ENCODE results near the gene SLFN11. TPM values are rescaled to one million over a fixed set of nuclear protein-coding genes. Genes with fewer than 3 reads are reported as not detected.
"Not testable (repeated sequence)": the region's sequence is repeated elsewhere in the genome, so short reads cannot be mapped to it uniquely, and the experiment has no call there.

SLFN11 gene, protein sequence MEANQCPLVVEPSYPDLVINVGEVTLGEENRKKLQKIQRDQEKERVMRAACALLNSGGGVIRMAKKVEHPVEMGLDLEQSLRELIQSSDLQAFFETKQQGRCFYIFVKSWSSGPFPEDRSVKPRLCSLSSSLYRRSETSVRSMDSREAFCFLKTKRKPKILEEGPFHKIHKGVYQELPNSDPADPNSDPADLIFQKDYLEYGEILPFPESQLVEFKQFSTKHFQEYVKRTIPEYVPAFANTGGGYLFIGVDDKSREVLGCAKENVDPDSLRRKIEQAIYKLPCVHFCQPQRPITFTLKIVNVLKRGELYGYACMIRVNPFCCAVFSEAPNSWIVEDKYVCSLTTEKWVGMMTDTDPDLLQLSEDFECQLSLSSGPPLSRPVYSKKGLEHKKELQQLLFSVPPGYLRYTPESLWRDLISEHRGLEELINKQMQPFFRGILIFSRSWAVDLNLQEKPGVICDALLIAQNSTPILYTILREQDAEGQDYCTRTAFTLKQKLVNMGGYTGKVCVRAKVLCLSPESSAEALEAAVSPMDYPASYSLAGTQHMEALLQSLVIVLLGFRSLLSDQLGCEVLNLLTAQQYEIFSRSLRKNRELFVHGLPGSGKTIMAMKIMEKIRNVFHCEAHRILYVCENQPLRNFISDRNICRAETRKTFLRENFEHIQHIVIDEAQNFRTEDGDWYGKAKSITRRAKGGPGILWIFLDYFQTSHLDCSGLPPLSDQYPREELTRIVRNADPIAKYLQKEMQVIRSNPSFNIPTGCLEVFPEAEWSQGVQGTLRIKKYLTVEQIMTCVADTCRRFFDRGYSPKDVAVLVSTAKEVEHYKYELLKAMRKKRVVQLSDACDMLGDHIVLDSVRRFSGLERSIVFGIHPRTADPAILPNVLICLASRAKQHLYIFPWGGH
- 10 to 100 TPM; 19.8 to 20.8 TPM for total RNA-seq

DNA sequence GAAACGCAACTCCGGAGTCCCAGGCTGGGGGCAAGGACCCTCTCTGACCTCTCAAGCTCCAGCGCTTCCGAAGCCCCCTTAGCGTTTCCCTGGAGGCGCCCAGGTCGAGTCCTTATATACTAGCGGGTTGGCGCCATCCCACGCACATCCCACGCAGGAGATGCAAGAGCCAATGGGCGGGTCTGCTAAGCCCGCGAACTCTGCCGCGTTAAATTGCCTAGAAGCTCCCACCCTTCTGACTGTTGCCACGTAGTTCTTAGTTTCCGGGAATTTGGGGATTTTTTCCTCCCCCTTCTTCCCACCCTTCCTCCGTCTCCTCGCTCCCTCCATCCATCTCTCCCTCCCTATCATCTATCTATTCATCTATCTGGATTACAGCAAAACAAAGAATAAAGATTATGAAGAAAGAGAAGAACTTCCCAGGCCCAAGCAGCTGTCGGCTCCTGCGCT, at the start of gene SLFN11:
TSS of gene SLFN11 (minus strand) at position 88 of the 450 bp plus-strand sequence. CDS start 9,814 bp downstream, outside the sequence.
- peaks cover 0 to 23% of the 10 kb centered on the region in 2 donors for H3K4me1 ChIP-seq
- TF ChIP-seq, protein P1, sequence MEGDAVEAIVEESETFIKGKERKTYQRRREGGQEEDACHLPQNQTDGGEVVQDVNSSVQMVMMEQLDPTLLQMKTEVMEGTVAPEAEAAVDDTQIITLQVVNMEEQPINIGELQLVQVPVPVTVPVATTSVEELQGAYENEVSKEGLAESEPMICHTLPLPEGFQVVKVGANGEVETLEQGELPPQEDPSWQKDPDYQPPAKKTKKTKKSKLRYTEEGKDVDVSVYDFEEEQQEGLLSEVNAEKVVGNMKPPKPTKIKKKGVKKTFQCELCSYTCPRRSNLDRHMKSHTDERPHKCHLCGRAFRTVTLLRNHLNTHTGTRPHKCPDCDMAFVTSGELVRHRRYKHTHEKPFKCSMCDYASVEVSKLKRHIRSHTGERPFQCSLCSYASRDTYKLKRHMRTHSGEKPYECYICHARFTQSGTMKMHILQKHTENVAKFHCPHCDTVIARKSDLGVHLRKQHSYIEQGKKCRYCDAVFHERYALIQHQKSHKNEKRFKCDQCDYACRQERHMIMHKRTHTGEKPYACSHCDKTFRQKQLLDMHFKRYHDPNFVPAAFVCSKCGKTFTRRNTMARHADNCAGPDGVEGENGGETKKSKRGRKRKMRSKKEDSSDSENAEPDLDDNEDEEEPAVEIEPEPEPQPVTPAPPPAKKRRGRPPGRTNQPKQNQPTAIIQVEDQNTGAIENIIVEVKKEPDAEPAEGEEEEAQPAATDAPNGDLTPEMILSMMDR (IDR thresholded peaks at IDR 0.05): no peak

DNA sequence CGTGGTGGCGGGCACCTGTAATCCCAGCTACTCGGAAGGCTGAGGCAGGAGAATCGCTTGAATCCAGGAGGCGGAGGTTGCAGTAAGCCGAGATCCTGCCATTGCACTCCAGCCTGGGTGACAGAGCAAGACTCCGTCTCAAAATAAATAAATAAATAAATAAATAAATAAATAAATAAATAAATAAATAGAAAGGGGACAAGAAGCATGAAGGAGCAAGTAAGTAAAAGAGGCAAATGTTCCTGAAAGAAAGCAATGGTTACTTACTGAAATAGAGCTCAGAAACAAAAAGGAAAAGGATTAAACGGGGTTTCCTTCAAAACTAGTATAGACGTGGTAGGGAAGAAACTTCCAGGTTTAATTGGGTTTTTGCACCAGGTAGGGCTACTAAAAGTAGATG, 47.6 kb upstream of the SLFN11 start:
- H3K27ac ChIP-seq; DNase-seq (ENCODE audit: low spot score); H3K4me1 ChIP-seq; H3K27me3 ChIP-seq; H3K36me3 ChIP-seq; H3K9me3 ChIP-seq; H3K4me3 ChIP-seq: not testable (repeated sequence)

More for the DNA sequence above, at the start of gene SLFN11:
- H3K9me3 ChIP-seq: peaks cover 0 to 14% of the 10 kb centered on the region in 2 donors
- DNase-seq (ENCODE audit: low spot score): peak; percentile 98
- H3K4me3 ChIP-seq: peak within 1 kb of the TSS; percentile 67 to 72
- H3K27ac ChIP-seq: peak within 1 kb of the TSS; percentile 92
- H3K36me3 ChIP-seq: no peaks in the 10 kb centered on the region
- H3K27me3 ChIP-seq: no peaks in the 10 kb centered on the region

DNA sequence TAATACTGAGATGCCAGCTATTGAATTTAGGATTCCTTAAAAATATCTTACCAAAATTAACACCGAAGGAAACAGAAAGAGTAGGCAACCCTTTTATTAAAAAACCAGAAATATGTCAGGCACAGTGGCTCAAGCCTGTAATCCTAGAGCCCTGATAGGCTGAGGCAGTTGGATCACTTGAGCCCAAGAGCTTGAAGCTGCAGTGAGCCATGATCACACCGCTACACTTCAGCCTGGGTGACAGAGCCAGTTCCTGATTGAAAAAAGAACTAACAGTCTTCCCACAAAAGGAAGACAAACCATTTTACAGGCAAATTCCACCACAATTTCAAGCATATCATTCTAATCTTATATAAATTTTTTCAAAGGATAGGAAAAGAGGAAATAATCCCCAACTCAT, 43.2 kb upstream of the SLFN11 start:
- TF ChIP-seq, protein P1 (IDR thresholded peaks at IDR 0.05): no peak
- Histone ChIP-seq H3K36me3 (peaks cover 12% of the 10 kb centered on the region), H3K27ac (no peak overlapping the region)

DNA sequence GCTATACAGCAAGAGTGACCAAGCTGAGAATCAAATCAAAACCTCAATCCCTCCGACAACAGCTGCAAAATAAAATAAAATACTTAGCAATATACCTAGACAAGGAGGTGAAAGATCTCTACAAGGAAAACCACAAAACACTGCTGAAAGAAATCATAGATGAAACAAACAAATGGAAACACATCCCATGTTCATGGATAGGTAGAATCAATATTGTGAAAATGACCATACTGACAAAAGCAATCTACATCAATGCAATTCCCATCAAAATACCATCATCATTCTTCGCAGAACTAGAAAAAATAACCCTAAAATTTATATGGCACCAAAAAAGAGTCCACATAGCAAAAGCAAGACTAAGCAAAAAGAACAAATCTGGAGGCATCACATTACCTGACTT, 41.3 kb upstream of the SLFN11 start:
- peaks cover 13% of the 10 kb centered on the region for H3K36me3 ChIP-seq
- peaks cover 0 to 17% of the 10 kb centered on the region in 2 donors for H3K9me3 ChIP-seq
- DNase-seq (ENCODE audit: low spot score); H3K27me3 ChIP-seq; H3K4me3 ChIP-seq; H3K27ac ChIP-seq; H3K4me1 ChIP-seq: not testable (repeated sequence)

More for the DNA sequence above, 43.2 kb upstream of the SLFN11 start:
- Histone ChIP-seq H3K4me1 (no peaks in the 10 kb centered on the region), H3K27me3 (no peaks in the 10 kb centered on the region), H3K9me3 (peaks cover 0 to 17% of the 10 kb centered on the region in 2 donors), H3K4me3 (no peak overlapping the region)
- DNase-seq (ENCODE audit: low spot score): no peak

DNA sequence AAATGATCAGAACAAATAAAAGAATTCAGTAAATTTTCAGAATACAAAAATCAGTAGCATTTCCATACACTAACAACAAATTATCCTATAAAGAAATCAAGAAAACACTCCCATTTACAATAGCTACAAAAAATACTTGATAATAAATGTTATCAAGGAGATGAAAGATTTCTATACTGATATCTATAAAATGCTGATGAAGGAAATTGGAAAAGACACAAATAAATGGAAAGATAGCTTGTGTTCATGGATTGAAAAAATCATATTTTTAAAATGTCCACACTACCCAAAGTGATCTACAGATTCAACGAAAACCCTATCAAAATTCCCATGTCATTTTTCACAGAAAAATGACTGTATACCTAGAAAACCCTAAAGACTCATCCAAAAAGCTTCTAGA, 40.8 kb upstream of the SLFN11 start:
- peaks cover 16% of the 10 kb centered on the region for H3K36me3 ChIP-seq
- no peak overlapping the region for H3K27ac ChIP-seq
- DNase-seq (ENCODE audit: low spot score): no peak
- H3K27me3 ChIP-seq: no peaks in the 10 kb centered on the region
- TF ChIP-seq, protein P1 (IDR thresholded peaks at IDR 0.05): no peak
- H3K4me1 ChIP-seq: no peaks in the 10 kb centered on the region
- H3K9me3 ChIP-seq: peaks cover 0 to 17% of the 10 kb centered on the region in 2 donors
- H3K4me3 ChIP-seq: no peak overlapping the region

DNA sequence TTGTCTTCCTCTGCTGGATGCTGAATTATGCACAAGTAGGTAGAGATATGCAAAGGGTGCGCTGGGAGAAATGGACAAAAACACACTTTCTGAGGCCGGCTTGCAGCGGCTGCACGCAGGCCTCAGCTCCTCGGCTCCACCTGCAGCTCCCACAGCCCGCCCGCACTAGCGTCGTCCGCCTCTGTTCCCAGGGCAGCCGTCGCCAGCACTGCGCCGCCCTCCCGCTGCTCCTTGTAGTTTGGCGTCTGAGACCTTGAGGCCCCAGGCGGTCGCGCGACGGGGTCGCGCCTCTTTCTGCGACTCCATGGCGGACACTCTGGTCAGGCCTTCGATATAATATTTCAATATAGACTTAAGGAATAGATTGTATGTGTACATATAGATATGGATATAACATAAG, 34.1 kb upstream of the SLFN11 start:
- DNase-seq (ENCODE audit: low spot score): no peak
- Histone ChIP-seq H3K4me3 (no peak overlapping the region), H3K36me3 (peaks cover 8% of the 10 kb centered on the region), H3K4me1 (no peaks in the 10 kb centered on the region), H3K27me3 (no peaks in the 10 kb centered on the region), H3K9me3 (no peaks in the 10 kb centered on the region), H3K27ac (no peak overlapping the region)
- TF ChIP-seq, protein P1 (IDR thresholded peaks at IDR 0.05): no peak
